IMR-90 (cell line): ENCODE measurements around the gene STON2. TPM values are rescaled to one million over a fixed set of nuclear protein-coding genes. Genes with fewer than 3 reads are reported as not detected.

ENCODE experiments used
- ATAC-seq: fragments of 200-7000 bp; cut with Tn5 transposase; 2 replicates; pipeline ENCODE4 v1.9.1; 2020; ENCODE audit warnings: low read depth, mild to moderate bottlenecking, moderate library complexity
- BruUV-seq: library from RNA; stranded (reverse); fragments of 400-500 nt; replicated peaks from 2 replicates; lab custom pipeline; 2021; lab: Mats Ljungman, UMichigan
- CTCF ChIA-PET: fragments of 300-600 bp; formaldehyde crosslinking; extraction: SDS; loops from one replicate; lab custom pipeline; 2021; ENCODE audit warnings: antibody characterized with exemption; lab: Yijun Ruan, JAX
- POLR2A ChIA-PET: fragments of 300-600 bp; sonication (Branson Sonifier 250); formaldehyde crosslinking; loops from one replicate; lab custom pipeline; 2022; ENCODE audit warnings: antibody characterized with exemption; ENCODE audit not compliant: unreplicated experiment; lab: Charles Lee
- DNase-seq: peaks from one replicate; pipeline ENCODE4 v3.0.0; 2013
- H2AFZ ChIP-seq: replicated peaks from 2 replicates; pipeline ENCODE3; 2013; ENCODE audit warnings: low read length, mild to moderate bottlenecking; ENCODE audit not compliant: poor library complexity
- H2AK5ac ChIP-seq: 2 replicates; pipeline ENCODE4 v1.6.1; 2013; ENCODE audit warnings: low read depth, low read length, inconsistent platforms
- H2AK9ac ChIP-seq: replicated peaks from 2 replicates; pipeline ENCODE3; 2013; ENCODE audit warnings: mild to moderate bottlenecking, low read depth, low read length, moderate library complexity; ENCODE audit not compliant: poor library complexity
- H2BK120ac ChIP-seq: 2 replicates; pipeline ENCODE4 v1.6.1; 2013; ENCODE audit warnings: low read depth, low read length, inconsistent platforms
- H2BK15ac ChIP-seq: 3 replicates; pipeline ENCODE4 v1.6.1; 2013; ENCODE audit warnings: low read depth, low read length, inconsistent platforms
- H2BK20ac ChIP-seq: 2 replicates; pipeline ENCODE4 v1.6.1; 2013; ENCODE audit warnings: low read depth, mild to moderate bottlenecking, inconsistent platforms, low read length, moderate library complexity
- H2BK5ac ChIP-seq: 2 replicates; pipeline ENCODE4 v1.6.1; 2013; ENCODE audit warnings: mild to moderate bottlenecking, low read depth, low read length, inconsistent platforms; ENCODE audit not compliant: poor library complexity, severe bottlenecking
- H3K14ac ChIP-seq: replicated peaks from 2 replicates; pipeline ENCODE4 v1.6.1; 2013; ENCODE audit warnings: low read depth, low read length, inconsistent platforms
- H3K18ac ChIP-seq: 2 replicates; pipeline ENCODE4 v1.6.1; 2013; ENCODE audit warnings: low read depth, low read length, control low read depth
- H3K23ac ChIP-seq: 2 replicates; pipeline ENCODE4 v1.6.1; 2013; ENCODE audit warnings: low read depth, low read length, inconsistent platforms
- H3K27ac ChIP-seq: 2 replicates; pipeline ENCODE4 v1.5.1; 2013; ENCODE audit warnings: mild to moderate bottlenecking, control low read depth, low read length; ENCODE audit not compliant: insufficient read depth
- H3K27me3 ChIP-seq: 2 replicates; pipeline ENCODE4 v1.6.1; 2013; ENCODE audit warnings: low read length; ENCODE audit not compliant: control insufficient read depth, insufficient read depth
- H3K36me3 ChIP-seq: 2 replicates; pipeline ENCODE4 v1.6.1; 2013; ENCODE audit warnings: low read length, mixed read lengths; ENCODE audit not compliant: control insufficient read depth, insufficient read depth
- H3K4ac ChIP-seq: 2 replicates; pipeline ENCODE4 v1.6.1; 2013; ENCODE audit warnings: low read depth, low read length, inconsistent platforms
- H3K4me1 ChIP-seq: 2 replicates; pipeline ENCODE4 v1.6.1; 2013; ENCODE audit warnings: low read length, mixed read lengths; ENCODE audit not compliant: control insufficient read depth, insufficient read depth
- H3K4me2 ChIP-seq: 2 replicates; pipeline ENCODE4 v1.6.1; 2013; ENCODE audit warnings: low read depth, mild to moderate bottlenecking, control low read depth, low read length, moderate library complexity
- H3K4me3 ChIP-seq: 2 replicates; pipeline ENCODE4 v1.5.1; 2013; ENCODE audit warnings: low read depth, mild to moderate bottlenecking, control low read depth, low read length, moderate library complexity; ENCODE audit not compliant: insufficient read depth
- H3K56ac ChIP-seq: 2 replicates; pipeline ENCODE4 v1.6.1; 2013; ENCODE audit warnings: low read length, inconsistent platforms; ENCODE audit not compliant: insufficient read depth; ENCODE audit errors: extremely low read depth
- H3K79me1 ChIP-seq, 2 experiments: 2 replicates each; pipeline ENCODE4 v1.6.1; 2013; ENCODE audit warnings: low read length in 2 of 2, inconsistent platforms in 1 of 2, low read depth in 1 of 2
- H3K9ac ChIP-seq: 2 replicates; pipeline ENCODE4 v1.6.1; 2013; ENCODE audit warnings: low read depth, low read length, control low read depth
- H3K9me1 ChIP-seq: 2 replicates; pipeline ENCODE4 v1.6.1; 2013; ENCODE audit warnings: low read length, inconsistent platforms; ENCODE audit not compliant: insufficient read depth
- H3K9me3 ChIP-seq: 2 replicates; pipeline ENCODE4 v1.6.1; 2013; ENCODE audit warnings: low read length; ENCODE audit not compliant: control insufficient read depth, insufficient read depth
- H4K20me1 ChIP-seq: 2 replicates; pipeline ENCODE4 v1.6.1; 2013; ENCODE audit warnings: low read length, inconsistent platforms; ENCODE audit not compliant: insufficient read depth
- H4K5ac ChIP-seq: 2 replicates; pipeline ENCODE4 v1.6.1; 2013; ENCODE audit warnings: mild to moderate bottlenecking, low read depth, low read length, control low read depth
- H4K8ac ChIP-seq, 2 experiments: 2 replicates each; pipeline ENCODE4 v1.6.1; 2013; ENCODE audit warnings: low read depth in 2 of 2, low read length in 2 of 2, control low read depth in 1 of 2, inconsistent platforms in 1 of 2
- H4K91ac ChIP-seq: 2 replicates; pipeline ENCODE4 v1.6.1; 2013; ENCODE audit warnings: low read depth, low read length, inconsistent platforms; ENCODE audit not compliant: insufficient read depth
- CEBPB ChIP-seq: IDR thresholded peaks from 2 replicates; pipeline ENCODE4 v1.6.1; 2012; ENCODE audit warnings: low read depth, low read length, improper control_type of control experiment
- POLR2A ChIP-seq: IDR thresholded peaks from 2 replicates; pipeline ENCODE4 v1.6.1; 2012; ENCODE audit warnings: mild to moderate bottlenecking, low read depth, low read length
- WGBS, 2 experiments: methylation state at CpG; one replicate each; pipeline versions ENCODE4 v1.1.5 to v1.1.7; 2013; ENCODE audit warnings: missing lambda C conversion rate in 2 of 2; ENCODE audit not compliant: insufficient read length in 1 of 2; ENCODE audit errors: extremely low coverage in 2 of 2; 5-methylcytosine and 5-hydroxymethylcytosine counted together
- dilution Hi-C: fragments of 300-500 bp; cut with HindIII; formaldehyde crosslinking; loops from one replicate; pipeline ENCODE4 v1.14.3; 2018; ENCODE audit warnings: low sequenced_read_pairs; ENCODE audit not compliant: unreplicated experiment
- in situ Hi-C: fragments of 300-500 bp; cut with MboI; formaldehyde crosslinking; loops from 3 replicates; pipeline ENCODE4 v1.14.3; 2019; ENCODE audit warnings: low sequenced_read_pairs, inconsistent platforms, mixed read lengths
- intact Hi-C: fragments of 100-400 bp; cut with micrococcal nuclease; formaldehyde crosslinking; loops from 2 replicates; pipeline ENCODE4 v1.10.0; 2022
- polyA plus RNA-seq, 3 experiments: library from polyadenylated mRNA; depleted of rRNA; stranded (reverse); fragments of >200 nt; gene quantifications; 2 replicates each; pipeline ENCODE4 v1.2.3, GENCODE V29; 2012; ENCODE audit warnings: low replicate concordance in 1 of 3
- total RNA-seq: library from RNA; depleted of rRNA; stranded (reverse); fragments of >200 nt; gene quantifications from 2 replicates; pipeline ENCODE4 v1.2.3, GENCODE V29; 2012

The STON2 gene
- total and polyA plus RNA-seq, 2 of the 4 experiments (the other 2 are of a cell fraction): not detected

- in situ Hi-C loops: no loop called here
- H3K4me2 ChIP-seq: no peak overlapping the region; the same call in 1 of the 2 replicates
- ChIA-PET CTCF (no interaction called here), POLR2A (no interaction called here)
- H2AK9ac ChIP-seq: no peak overlapping the region
- no peak overlapping the region for H3K18ac ChIP-seq
- no peaks in the 10 kb centered on the region for H3K9me1 ChIP-seq
- TF ChIP-seq CEBPB: peak; percentile 85
- no peak for TF ChIP-seq POLR2A
- H2BK120ac ChIP-seq: no peak overlapping the region
- H4K8ac ChIP-seq: no peak overlapping the region
- no peaks in the 10 kb centered on the region for H3K9me3 ChIP-seq
- DNase-seq (peak; percentile 51), ATAC-seq (no peak)
- H3K79me1 ChIP-seq: no peaks in the 10 kb centered on the region
- H3K14ac ChIP-seq: no peak overlapping the region
- no peak overlapping the region for H4K91ac ChIP-seq
- intact Hi-C loops: no loop called here
- H2BK15ac ChIP-seq: no peak overlapping the region
- no peak overlapping the region for H2AFZ ChIP-seq
- no peak overlapping the region for H3K27ac ChIP-seq
- no peak overlapping the region for H3K4me3 ChIP-seq
- 40% methylated on average over 5 of the region's 8 CpGs; no CpG with 5 or more reads in 1 of the 2 experiments for WGBS, 2 experiments
- no peaks in the 10 kb centered on the region for H4K20me1 ChIP-seq
- H4K5ac ChIP-seq: no peak overlapping the region
- H3K4me1 ChIP-seq: no peaks in the 10 kb centered on the region
- no peak overlapping the region for H3K4ac ChIP-seq
- no peak overlapping the region for H2BK5ac ChIP-seq
- no TSS peak for BruUV-seq
- H2AK5ac ChIP-seq: no peak overlapping the region
- H3K36me3 ChIP-seq: no peaks in the 10 kb centered on the region
- no peak overlapping the region for H3K56ac ChIP-seq
- H3K27me3 ChIP-seq: no peaks in the 10 kb centered on the region
- no peak overlapping the region for H2BK20ac ChIP-seq
- no peak overlapping the region for H3K9ac ChIP-seq
- H3K23ac ChIP-seq: no peak overlapping the region
- dilution Hi-C loops: no loop called here
Observed at GRCh38 chr14:81400852-81401251, 728 bp upstream of the STON2 start.
